SK-N-SH (cell line): Measurements from ENCODE around the gene GLIS1. TPM values are rescaled to one million over a fixed set of nuclear protein-coding genes. Genes with fewer than 3 reads are reported as not detected.

ENCODE experiments used
- CTCF ChIA-PET: fragments of 300-600, 350-600 bp; formaldehyde crosslinking; extraction: SDS; loops from one replicate; lab custom pipeline; 2021; lab: Yijun Ruan, JAX
- POLR2A ChIA-PET: fragments of 350-600 bp; sonication (Branson Sonifier 250); formaldehyde crosslinking; extraction: SDS; loops from one replicate; lab custom pipeline; 2020; ENCODE audit warnings: antibody characterized with exemption, inconsistent platforms; lab: Yijun Ruan, JAX
- DNase-seq: peaks from one replicate; pipeline ENCODE4 v3.0.0; 2012
- H2AFZ ChIP-seq: fragments of 200-600 bp; sonication (generic); 2 replicates; pipeline ENCODE4 v1.8.1; 2016; ENCODE audit warnings: antibody characterized with exemption, mild to moderate bottlenecking, low read depth
- H3F3A ChIP-seq: fragments of 200-600 bp; sonication (generic); replicated peaks from 2 replicates; pipeline ENCODE3; 2016; ENCODE audit warnings: antibody characterized with exemption, mild to moderate bottlenecking; ENCODE audit not compliant: insufficient read depth
- H3K27ac ChIP-seq, 2 experiments: fragments of 200-500 bp in 1 of 2; fragments of 200-600 bp in 1 of 2; sonication (Bioruptor generic) in 1 of 2; sonication (generic), shearing (Covaris generic) in 1 of 2; 2 replicates each; pipeline versions ENCODE4 v1.5.1 to v1.6.1; 2014 to 2016; ENCODE audit warnings: low read depth in 2 of 2, inconsistent platforms in 1 of 2, low read length in 1 of 2, mild to moderate bottlenecking in 1 of 2, mixed read lengths in 1 of 2
- H3K27me3 ChIP-seq: fragments of 200-600 bp; sonication (generic), shearing (Covaris generic); 2 replicates; pipeline ENCODE4 v1.6.1; 2016; ENCODE audit warnings: mixed run types; ENCODE audit not compliant: insufficient read depth
- H3K36me3 ChIP-seq, 2 experiments: fragments of 200-500 bp in 1 of 2; fragments of 200-600 bp in 1 of 2; sonication (Bioruptor generic) in 1 of 2; sonication (generic) in 1 of 2; replicated peaks in 1 of 2; 2 replicates each; pipeline versions ENCODE3 to v1.5.1; 2014 to 2016; ENCODE audit warnings: low read length in 1 of 2, mild to moderate bottlenecking in 1 of 2; ENCODE audit not compliant: insufficient read depth in 2 of 2, control insufficient read depth in 1 of 2
- H3K4me1 ChIP-seq, 2 experiments: fragments of 200-500 bp in 1 of 2; fragments of 200-600 bp in 1 of 2; sonication (Bioruptor generic) in 1 of 2; sonication (generic), shearing (Covaris generic) in 1 of 2; 2 replicates each; pipeline versions ENCODE4 v1.5.1 to v1.6.1; 2014 to 2016; ENCODE audit warnings: low read depth in 1 of 2, low read length in 1 of 2, mixed run types in 1 of 2; ENCODE audit not compliant: insufficient read depth in 2 of 2, control insufficient read depth in 1 of 2
- H3K4me2 ChIP-seq: fragments of 200-600 bp; sonication (generic), shearing (Covaris generic); 2 replicates; pipeline ENCODE4 v1.6.1; 2017; ENCODE audit warnings: mixed run types
- H3K4me3 ChIP-seq, 2 experiments: fragments of 200-500 bp in 1 of 2; fragments of 200-600 bp in 1 of 2; sonication (Bioruptor generic) in 1 of 2; sonication (generic), shearing (Covaris generic) in 1 of 2; 2 replicates each; pipeline versions ENCODE4 v1.5.1 to v1.8.1; 2014 to 2016; ENCODE audit warnings: low read depth in 2 of 2, inconsistent platforms in 1 of 2, low read length in 1 of 2, mild to moderate bottlenecking in 1 of 2, mixed read lengths in 1 of 2, moderate library complexity in 1 of 2
- H3K79me2 ChIP-seq: fragments of 200-600 bp; sonication (generic); 2 replicates; pipeline ENCODE4 v1.8.1; 2017; ENCODE audit warnings: mild to moderate bottlenecking; ENCODE audit not compliant: insufficient read depth
- H3K9ac ChIP-seq: fragments of 200-600 bp; sonication (generic); 2 replicates; pipeline ENCODE4 v1.6.1; 2017; ENCODE audit warnings: mixed run types
- H3K9me2 ChIP-seq: fragments of 200-600 bp; sonication (generic); 2 replicates; pipeline ENCODE4 v1.6.1; 2017; ENCODE audit warnings: mixed run types
- H3K9me3 ChIP-seq: fragments of 200-600 bp; sonication (generic); 2 replicates; pipeline ENCODE4 v1.6.1; 2017; ENCODE audit warnings: mixed run types, mild to moderate bottlenecking, moderate library complexity
- H4K20me1 ChIP-seq: fragments of 200-600 bp; sonication (generic); 2 replicates; pipeline ENCODE4 v1.6.1; 2017; ENCODE audit warnings: mild to moderate bottlenecking, mixed run types; ENCODE audit not compliant: insufficient read depth
- ELF1 ChIP-seq: IDR thresholded peaks from 2 replicates; pipeline ENCODE4 v1.4.0; 2012
- FOSL2 ChIP-seq: IDR thresholded peaks from 2 replicates; pipeline ENCODE4 v1.4.0; 2012; ENCODE audit warnings: low read depth, mild to moderate bottlenecking, moderate library complexity, borderline replicate concordance
- FOXJ3 ChIP-seq: sonication (generic); formaldehyde crosslinking; IDR thresholded peaks from 2 replicates; pipeline ENCODE4 v1.5.1; 2020; ENCODE audit warnings: mild to moderate bottlenecking, missing genetic modification reagents
- GABPA ChIP-seq: IDR thresholded peaks from 2 replicates; pipeline ENCODE4 v1.4.0; 2012; ENCODE audit warnings: low read depth, mild to moderate bottlenecking
- GATA2 ChIP-seq: sonication (generic); formaldehyde crosslinking; IDR thresholded peaks from 2 replicates; pipeline ENCODE4 v1.5.0; 2020; ENCODE audit warnings: mild to moderate bottlenecking, missing genetic modification reagents
- NFIC ChIP-seq: IDR thresholded peaks from 2 replicates; pipeline ENCODE4 v1.4.0; 2012; ENCODE audit warnings: borderline replicate concordance
- NRF1 ChIP-seq: IDR thresholded peaks from 2 replicates; pipeline ENCODE4 v1.6.1; 2012; ENCODE audit warnings: low read depth, mild to moderate bottlenecking, low read length
- POLR2AphosphoS5 ChIP-seq: IDR thresholded peaks from 2 replicates; pipeline ENCODE4 v1.6.1; 2012; ENCODE audit warnings: low read depth, low read length
- RCOR1 ChIP-seq: fragments of 150-350 bp; IDR thresholded peaks from 2 replicates; pipeline ENCODE4 v1.6.1; 2017; ENCODE audit warnings: antibody characterized with exemption, low read length
- RXRA ChIP-seq: IDR thresholded peaks from 2 replicates; pipeline ENCODE4 v1.4.0; 2012; ENCODE audit warnings: low read depth, mild to moderate bottlenecking, borderline replicate concordance
- SMC3 ChIP-seq: IDR thresholded peaks from 2 replicates; pipeline ENCODE4 v1.6.1; 2012; ENCODE audit warnings: low read depth, low read length, improper control_type of control experiment
- USF2 ChIP-seq: fragments of 150-350 bp; IDR thresholded peaks from 2 replicates; pipeline ENCODE4 v1.6.1; 2017; ENCODE audit warnings: antibody characterized with exemption, low read length, low read depth, borderline replicate concordance
- WGBS: methylation state at CpG from one replicate; pipeline ENCODE4 v1.1.6; 2017; ENCODE audit warnings: low lambda C conversion rate; 5-methylcytosine and 5-hydroxymethylcytosine counted together
- polyA plus RNA-seq, 3 experiments: library from polyadenylated mRNA; depleted of rRNA; stranded (reverse); fragments of >200 nt; gene quantifications; 2 replicates each; pipeline ENCODE4 v1.2.3, GENCODE V29; 2012
- TF ChIP-seq, protein P1 (sequence below): fragments of 150-350 bp; IDR thresholded peaks from 2 replicates; pipeline ENCODE4 v1.6.1; 2016; ENCODE audit warnings: mild to moderate bottlenecking, low read depth, low read length
- TF ChIP-seq, protein P2 (sequence below): IDR thresholded peaks from 2 replicates; pipeline ENCODE4 v1.4.0; 2012; ENCODE audit warnings: low read depth, borderline replicate concordance
- TF ChIP-seq, protein P3 (sequence below): IDR thresholded peaks from 2 replicates; pipeline ENCODE4; 2012

Gene GLIS1
- polyA plus RNA-seq, 1 of the 3 experiments (the other 2 are of a cell fraction), result 0.13 TPM

DNA sequence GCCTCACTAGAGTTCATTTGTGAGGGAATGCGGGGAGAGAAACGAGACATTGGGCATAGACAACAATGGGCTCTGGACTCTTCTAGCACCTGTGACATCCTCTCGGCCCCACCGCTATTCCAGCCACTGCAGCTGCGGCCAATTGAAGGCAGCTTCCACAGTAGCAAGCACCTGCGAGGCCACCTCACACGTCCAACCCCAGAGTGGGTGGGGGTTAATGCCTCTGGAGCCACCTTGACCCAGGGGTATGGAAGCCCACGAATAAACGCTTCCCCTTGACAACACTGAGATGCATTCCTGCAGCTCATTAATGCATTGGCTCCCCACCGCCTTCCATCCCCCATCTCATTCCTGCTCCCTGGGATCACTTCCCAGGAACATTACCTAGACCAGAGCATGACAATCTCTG, 104.4 kb downstream of the GLIS1 start:
- H4K20me1 ChIP-seq, result no peaks in the 10 kb centered on the region
- H3K79me2 ChIP-seq, result no peaks in the 10 kb centered on the region
- no peak overlapping the region for H3K4me2 ChIP-seq
- peaks cover 0 to 11% of the 10 kb centered on the region in 2 experiments; a peak in 2 of 4 replicates for H3K4me1 ChIP-seq
- H3F3A ChIP-seq, result peaks cover 8% of the 10 kb centered on the region
- no peak for DNase-seq
- H3K27ac ChIP-seq, result no peak overlapping the region
- CTCF ChIA-PET, result interaction anchor here (1.3 kb wide), 1 partner anchor 17 kb away, joined by 4 read pairs; no protein-coding TSS in a partner anchor
- H3K4me3 ChIP-seq, result no peak overlapping the region
- H2AFZ ChIP-seq, result no peak overlapping the region
- no peaks in the 10 kb centered on the region for H3K9me2 ChIP-seq
- WGBS, result 58% methylated on average over 6 of the region's 10 CpGs
- no peaks in the 10 kb centered on the region for H3K27me3 ChIP-seq
- no peak overlapping the region for H3K9ac ChIP-seq
- TF ChIP-seq NFIC, result no peak
- no peak for TF ChIP-seq SMC3
- TF ChIP-seq, protein P1, sequence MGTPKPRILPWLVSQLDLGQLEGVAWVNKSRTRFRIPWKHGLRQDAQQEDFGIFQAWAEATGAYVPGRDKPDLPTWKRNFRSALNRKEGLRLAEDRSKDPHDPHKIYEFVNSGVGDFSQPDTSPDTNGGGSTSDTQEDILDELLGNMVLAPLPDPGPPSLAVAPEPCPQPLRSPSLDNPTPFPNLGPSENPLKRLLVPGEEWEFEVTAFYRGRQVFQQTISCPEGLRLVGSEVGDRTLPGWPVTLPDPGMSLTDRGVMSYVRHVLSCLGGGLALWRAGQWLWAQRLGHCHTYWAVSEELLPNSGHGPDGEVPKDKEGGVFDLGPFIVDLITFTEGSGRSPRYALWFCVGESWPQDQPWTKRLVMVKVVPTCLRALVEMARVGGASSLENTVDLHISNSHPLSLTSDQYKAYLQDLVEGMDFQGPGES, result no peak
- no peak for TF ChIP-seq ELF1
- no peak for TF ChIP-seq RCOR1
- no peak for TF ChIP-seq POLR2AphosphoS5
- no peak for TF ChIP-seq NRF1
- TF ChIP-seq, protein P2, sequence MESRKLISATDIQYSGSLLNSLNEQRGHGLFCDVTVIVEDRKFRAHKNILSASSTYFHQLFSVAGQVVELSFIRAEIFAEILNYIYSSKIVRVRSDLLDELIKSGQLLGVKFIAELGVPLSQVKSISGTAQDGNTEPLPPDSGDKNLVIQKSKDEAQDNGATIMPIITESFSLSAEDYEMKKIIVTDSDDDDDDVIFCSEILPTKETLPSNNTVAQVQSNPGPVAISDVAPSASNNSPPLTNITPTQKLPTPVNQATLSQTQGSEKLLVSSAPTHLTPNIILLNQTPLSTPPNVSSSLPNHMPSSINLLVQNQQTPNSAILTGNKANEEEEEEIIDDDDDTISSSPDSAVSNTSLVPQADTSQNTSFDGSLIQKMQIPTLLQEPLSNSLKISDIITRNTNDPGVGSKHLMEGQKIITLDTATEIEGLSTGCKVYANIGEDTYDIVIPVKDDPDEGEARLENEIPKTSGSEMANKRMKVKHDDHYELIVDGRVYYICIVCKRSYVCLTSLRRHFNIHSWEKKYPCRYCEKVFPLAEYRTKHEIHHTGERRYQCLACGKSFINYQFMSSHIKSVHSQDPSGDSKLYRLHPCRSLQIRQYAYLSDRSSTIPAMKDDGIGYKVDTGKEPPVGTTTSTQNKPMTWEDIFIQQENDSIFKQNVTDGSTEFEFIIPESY, result no peak
- no peak for TF ChIP-seq FOXJ3 (CRISPR knock-in tag)
- TF ChIP-seq FOSL2, result no peak
- TF ChIP-seq, protein P3, sequence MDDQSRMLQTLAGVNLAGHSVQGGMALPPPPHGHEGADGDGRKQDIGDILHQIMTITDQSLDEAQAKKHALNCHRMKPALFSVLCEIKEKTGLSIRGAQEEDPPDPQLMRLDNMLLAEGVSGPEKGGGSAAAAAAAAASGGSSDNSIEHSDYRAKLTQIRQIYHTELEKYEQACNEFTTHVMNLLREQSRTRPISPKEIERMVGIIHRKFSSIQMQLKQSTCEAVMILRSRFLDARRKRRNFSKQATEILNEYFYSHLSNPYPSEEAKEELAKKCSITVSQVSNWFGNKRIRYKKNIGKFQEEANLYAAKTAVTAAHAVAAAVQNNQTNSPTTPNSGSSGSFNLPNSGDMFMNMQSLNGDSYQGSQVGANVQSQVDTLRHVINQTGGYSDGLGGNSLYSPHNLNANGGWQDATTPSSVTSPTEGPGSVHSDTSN, result no peak
- TF ChIP-seq GABPA, result no peak
- TF ChIP-seq USF2, result no peak
- TF ChIP-seq RXRA, result no peak
- TF ChIP-seq GATA2 (CRISPR knock-in tag), result no peak
- TF ChIP-seq, all 33 proteins: peak for 0
- POLR2A ChIA-PET, result no interaction called here
- no peaks in the 10 kb centered on the region for H3K9me3 ChIP-seq
- H3K36me3 ChIP-seq, result no peaks in the 10 kb centered on the region
